Measurements from ENCODE around the gene NCR1.
"Not testable (repeated sequence)": the region's sequence is repeated elsewhere in the genome, so short reads cannot be mapped to it uniquely, and the experiment has no call there.

NCR1 gene

DNA sequence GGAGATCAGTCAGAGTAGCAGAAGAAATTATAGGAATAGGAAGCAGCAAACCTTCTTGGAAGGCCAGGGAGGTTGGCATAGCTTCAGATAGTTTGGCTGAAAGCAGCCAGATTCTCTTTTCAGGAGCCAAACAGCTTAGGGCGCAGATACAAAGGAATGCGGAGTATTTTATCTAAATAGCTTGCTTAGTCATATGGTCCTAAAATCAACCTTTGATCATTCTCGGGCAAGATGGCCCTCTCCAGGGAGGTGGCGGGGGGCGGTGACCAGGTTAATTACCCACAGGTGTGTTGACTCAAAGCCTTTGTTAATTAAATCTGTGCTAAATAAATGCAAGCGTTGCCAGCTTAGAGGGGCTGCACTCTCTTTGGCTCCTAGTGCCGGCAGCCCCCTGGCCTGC is 12.5 kb upstream of the NCR1 start:
- H3K4me2 ChIP-seq (ENCODE audit: low read length): no peak overlapping the region
- no peaks in the 10 kb centered on the region for H3K9me3 ChIP-seq (ENCODE audit: insufficient read depth, low read length)
- H3K9ac ChIP-seq (ENCODE audit: low read length): no peak overlapping the region
- H3K4me3 ChIP-seq (ENCODE audit: low read length): no peak overlapping the region
- TF ChIP-seq, protein P1, sequence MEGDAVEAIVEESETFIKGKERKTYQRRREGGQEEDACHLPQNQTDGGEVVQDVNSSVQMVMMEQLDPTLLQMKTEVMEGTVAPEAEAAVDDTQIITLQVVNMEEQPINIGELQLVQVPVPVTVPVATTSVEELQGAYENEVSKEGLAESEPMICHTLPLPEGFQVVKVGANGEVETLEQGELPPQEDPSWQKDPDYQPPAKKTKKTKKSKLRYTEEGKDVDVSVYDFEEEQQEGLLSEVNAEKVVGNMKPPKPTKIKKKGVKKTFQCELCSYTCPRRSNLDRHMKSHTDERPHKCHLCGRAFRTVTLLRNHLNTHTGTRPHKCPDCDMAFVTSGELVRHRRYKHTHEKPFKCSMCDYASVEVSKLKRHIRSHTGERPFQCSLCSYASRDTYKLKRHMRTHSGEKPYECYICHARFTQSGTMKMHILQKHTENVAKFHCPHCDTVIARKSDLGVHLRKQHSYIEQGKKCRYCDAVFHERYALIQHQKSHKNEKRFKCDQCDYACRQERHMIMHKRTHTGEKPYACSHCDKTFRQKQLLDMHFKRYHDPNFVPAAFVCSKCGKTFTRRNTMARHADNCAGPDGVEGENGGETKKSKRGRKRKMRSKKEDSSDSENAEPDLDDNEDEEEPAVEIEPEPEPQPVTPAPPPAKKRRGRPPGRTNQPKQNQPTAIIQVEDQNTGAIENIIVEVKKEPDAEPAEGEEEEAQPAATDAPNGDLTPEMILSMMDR (IDR thresholded peaks at IDR 0.05; ENCODE audit: low read depth, low read length): no peak
- no peak for TF ChIP-seq EZH2phosphoT487 (IDR thresholded peaks at IDR 0.05; ENCODE audit: low read depth)
- no peak overlapping the region for H2AFZ ChIP-seq (ENCODE audit: low read depth, low read length)
- H4K20me1 ChIP-seq (ENCODE audit: insufficient read depth, low read length): no peaks in the 10 kb centered on the region
- H3K27ac ChIP-seq (ENCODE audit: low read length): no peak overlapping the region
- no peaks in the 10 kb centered on the region for H3K27me3 ChIP-seq (ENCODE audit: low read depth, low read length)
- H3K79me2 ChIP-seq (ENCODE audit: low read length): no peaks in the 10 kb centered on the region
- H3K36me3 ChIP-seq (replicated peaks; ENCODE audit: low read depth, low read length): no peaks in the 10 kb centered on the region
- H3K4me1 ChIP-seq (ENCODE audit: low read length): no peaks in the 10 kb centered on the region

- not testable (repeated sequence) for H3K9me3 ChIP-seq (ENCODE audit: insufficient read depth, low read length); H3K36me3 ChIP-seq (replicated peaks; ENCODE audit: low read depth, low read length); H2AFZ ChIP-seq (ENCODE audit: low read depth, low read length); H3K4me2 ChIP-seq (ENCODE audit: low read length); H3K27ac ChIP-seq (ENCODE audit: low read length); H3K9ac ChIP-seq (ENCODE audit: low read length); H4K20me1 ChIP-seq (ENCODE audit: insufficient read depth, low read length); H3K27me3 ChIP-seq (ENCODE audit: low read depth, low read length); H3K79me2 ChIP-seq (ENCODE audit: low read length); H3K4me3 ChIP-seq (ENCODE audit: low read length); H3K4me1 ChIP-seq (ENCODE audit: low read length)
Observed at GRCh38 chr19:54894106-54894505, 11.8 kb upstream of the NCR1 start.

GRCh38 chr19:54896036-54896435 is 9.9 kb upstream of the NCR1 start:
- Histone ChIP-seq H2AFZ (ENCODE audit: low read depth, low read length) (no peak overlapping the region), H3K9me3 (ENCODE audit: insufficient read depth, low read length) (no peaks in the 10 kb centered on the region), H3K36me3 (replicated peaks; ENCODE audit: low read depth, low read length) (no peaks in the 10 kb centered on the region), H3K9ac (ENCODE audit: low read length) (no peak overlapping the region), H3K4me3 (ENCODE audit: low read length) (no peak overlapping the region), H3K27me3 (ENCODE audit: low read depth, low read length) (no peaks in the 10 kb centered on the region), H3K27ac (ENCODE audit: low read length) (no peak overlapping the region), H3K4me2 (ENCODE audit: low read length) (no peak overlapping the region), H4K20me1 (ENCODE audit: insufficient read depth, low read length) (no peaks in the 10 kb centered on the region), H3K79me2 (ENCODE audit: low read length) (no peaks in the 10 kb centered on the region), H3K4me1 (ENCODE audit: low read length) (no peaks in the 10 kb centered on the region)
- no peak for TF ChIP-seq EZH2phosphoT487 (IDR thresholded peaks at IDR 0.05; ENCODE audit: low read depth)
- TF ChIP-seq, protein P1 (IDR thresholded peaks at IDR 0.05; ENCODE audit: low read depth, low read length): no peak

- not testable (repeated sequence) for H2AFZ ChIP-seq (ENCODE audit: low read depth, low read length); H4K20me1 ChIP-seq (ENCODE audit: insufficient read depth, low read length); H3K27me3 ChIP-seq (ENCODE audit: low read depth, low read length); H3K4me1 ChIP-seq (ENCODE audit: low read length); H3K27ac ChIP-seq (ENCODE audit: low read length); H3K4me2 ChIP-seq (ENCODE audit: low read length); H3K79me2 ChIP-seq (ENCODE audit: low read length); H3K36me3 ChIP-seq (replicated peaks; ENCODE audit: low read depth, low read length); H3K9me3 ChIP-seq (ENCODE audit: insufficient read depth, low read length); H3K9ac ChIP-seq (ENCODE audit: low read length); H3K4me3 ChIP-seq (ENCODE audit: low read length)
Observed at GRCh38 chr19:54898685-54899084, 7.3 kb upstream of the NCR1 start.

- not testable (repeated sequence) for H3K4me3 ChIP-seq (ENCODE audit: low read length); H2AFZ ChIP-seq (ENCODE audit: low read depth, low read length); H3K9me3 ChIP-seq (ENCODE audit: insufficient read depth, low read length); H3K4me1 ChIP-seq (ENCODE audit: low read length); H4K20me1 ChIP-seq (ENCODE audit: insufficient read depth, low read length); H3K27me3 ChIP-seq (ENCODE audit: low read depth, low read length); H3K4me2 ChIP-seq (ENCODE audit: low read length); H3K36me3 ChIP-seq (replicated peaks; ENCODE audit: low read depth, low read length); H3K27ac ChIP-seq (ENCODE audit: low read length); H3K9ac ChIP-seq (ENCODE audit: low read length); H3K79me2 ChIP-seq (ENCODE audit: low read length)
Observed at GRCh38 chr19:54899646-54900045, 6.3 kb upstream of the NCR1 start.

GRCh38 chr19:54901153-54901552 is 4.8 kb upstream of the NCR1 start:
- not testable (repeated sequence) for H3K4me2 ChIP-seq (ENCODE audit: low read length); H3K36me3 ChIP-seq (replicated peaks; ENCODE audit: low read depth, low read length); H4K20me1 ChIP-seq (ENCODE audit: insufficient read depth, low read length); H3K79me2 ChIP-seq (ENCODE audit: low read length); H3K4me1 ChIP-seq (ENCODE audit: low read length); H3K27ac ChIP-seq (ENCODE audit: low read length); H2AFZ ChIP-seq (ENCODE audit: low read depth, low read length); H3K9ac ChIP-seq (ENCODE audit: low read length); H3K9me3 ChIP-seq (ENCODE audit: insufficient read depth, low read length); H3K4me3 ChIP-seq (ENCODE audit: low read length); H3K27me3 ChIP-seq (ENCODE audit: low read depth, low read length)
